Measurements from ENCODE around the gene HK3.

HK3 gene

GRCh38 chr5:176915906-176916305 is 16.8 kb upstream of the HK3 start:
- no peak overlapping the region for H3K4me3 ChIP-seq (ENCODE audit: low read length)
- H3K4me1 ChIP-seq (ENCODE audit: low read length), result no peaks in the 10 kb centered on the region
- H3K27ac ChIP-seq (ENCODE audit: low read length), result no peak overlapping the region
- H4K20me1 ChIP-seq (ENCODE audit: insufficient read depth, low read length), result peaks cover 11% of the 10 kb centered on the region; the same call in 1 of the 2 replicates
- no peak overlapping the region for H2AFZ ChIP-seq (ENCODE audit: low read depth, low read length)
- no peak overlapping the region for H3K9ac ChIP-seq (ENCODE audit: low read length)
- no peak overlapping the region for H3K4me2 ChIP-seq (ENCODE audit: low read length)
- TF ChIP-seq EZH2phosphoT487 (IDR thresholded peaks at IDR 0.05; ENCODE audit: low read depth), result no peak
- TF ChIP-seq CTCF (IDR thresholded peaks at IDR 0.05; ENCODE audit: low read depth, low read length), result no peak
- no peaks in the 10 kb centered on the region for H3K27me3 ChIP-seq (ENCODE audit: low read depth, low read length)
- no peaks in the 10 kb centered on the region for H3K9me3 ChIP-seq (ENCODE audit: insufficient read depth, low read length)
- peaks cover 13% of the 10 kb centered on the region for H3K36me3 ChIP-seq (replicated peaks; ENCODE audit: low read depth, low read length)
- peaks cover 9% of the 10 kb centered on the region; the same call in 1 of the 2 replicates for H3K79me2 ChIP-seq (ENCODE audit: low read length)

DNA sequence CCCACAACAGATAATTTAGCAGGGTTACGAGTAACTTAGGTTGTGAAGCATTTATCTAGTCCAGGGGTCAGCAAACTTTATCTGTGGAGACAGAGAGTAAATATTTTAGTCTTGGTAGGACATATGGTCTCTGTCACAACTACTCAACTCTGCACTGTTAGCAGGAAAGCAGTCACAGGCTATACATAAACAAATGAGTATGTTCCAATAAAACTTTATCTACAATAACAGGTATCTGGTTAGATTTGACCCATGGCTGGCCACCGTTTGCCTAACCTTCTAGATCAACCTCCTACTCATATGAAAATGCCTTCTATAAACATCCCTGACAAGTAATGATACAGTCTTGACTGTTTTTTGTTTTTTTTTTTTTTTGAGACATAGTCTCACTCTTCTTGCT is 13.0 kb upstream of the HK3 start:
- no peak overlapping the region for H2AFZ ChIP-seq (ENCODE audit: low read depth, low read length)
- H3K4me1 ChIP-seq (ENCODE audit: low read length), result peaks cover 11% of the 10 kb centered on the region
- H3K36me3 ChIP-seq (replicated peaks; ENCODE audit: low read depth, low read length), result peaks cover 31% of the 10 kb centered on the region
- H3K4me3 ChIP-seq (ENCODE audit: low read length), result no peak overlapping the region
- TF ChIP-seq EZH2phosphoT487 (IDR thresholded peaks at IDR 0.05; ENCODE audit: low read depth), result no peak
- TF ChIP-seq CTCF (IDR thresholded peaks at IDR 0.05; ENCODE audit: low read depth, low read length), result no peak
- no peak overlapping the region for H3K27ac ChIP-seq (ENCODE audit: low read length)
- H3K27me3 ChIP-seq (ENCODE audit: low read depth, low read length), result no peaks in the 10 kb centered on the region
- no peak overlapping the region for H3K9ac ChIP-seq (ENCODE audit: low read length)
- H3K4me2 ChIP-seq (ENCODE audit: low read length), result no peak overlapping the region
- 0 out of 2 replicates have a peak, but pooled peaks cover 6% of the 10 kb centered on the region for H3K79me2 ChIP-seq (ENCODE audit: low read length)
- peaks cover 19% of the 10 kb centered on the region; the same call in 1 of the 2 replicates for H4K20me1 ChIP-seq (ENCODE audit: insufficient read depth, low read length)
- no peaks in the 10 kb centered on the region for H3K9me3 ChIP-seq (ENCODE audit: insufficient read depth, low read length)

GRCh38 chr5:176908675-176909368 is 9.7 kb upstream of the HK3 start:
- H3K27ac ChIP-seq (ENCODE audit: low read length), result no peak overlapping the region
- H4K20me1 ChIP-seq (ENCODE audit: insufficient read depth, low read length), result peaks cover 14% of the 10 kb centered on the region; the same call in 1 of the 2 replicates
- H3K79me2 ChIP-seq (ENCODE audit: low read length), result 0 out of 2 replicates have a peak, but pooled peaks cover 6% of the 10 kb centered on the region
- peaks cover 58% of the 10 kb centered on the region for H3K36me3 ChIP-seq (replicated peaks; ENCODE audit: low read depth, low read length)
- H3K4me1 ChIP-seq (ENCODE audit: low read length), result peaks cover 11% of the 10 kb centered on the region
- no peaks in the 10 kb centered on the region for H3K27me3 ChIP-seq (ENCODE audit: low read depth, low read length)
- H3K9ac ChIP-seq (ENCODE audit: low read length), result no peak overlapping the region
- TF ChIP-seq EZH2phosphoT487 (IDR thresholded peaks at IDR 0.05; ENCODE audit: low read depth), result no peak
- TF ChIP-seq CTCF (IDR thresholded peaks at IDR 0.05; ENCODE audit: low read depth, low read length), result no peak
- no peak overlapping the region for H2AFZ ChIP-seq (ENCODE audit: low read depth, low read length)
- H3K4me3 ChIP-seq (ENCODE audit: low read length), result no peak overlapping the region
- H3K4me2 ChIP-seq (ENCODE audit: low read length), result no peak overlapping the region
- no peaks in the 10 kb centered on the region for H3K9me3 ChIP-seq (ENCODE audit: insufficient read depth, low read length)

DNA sequence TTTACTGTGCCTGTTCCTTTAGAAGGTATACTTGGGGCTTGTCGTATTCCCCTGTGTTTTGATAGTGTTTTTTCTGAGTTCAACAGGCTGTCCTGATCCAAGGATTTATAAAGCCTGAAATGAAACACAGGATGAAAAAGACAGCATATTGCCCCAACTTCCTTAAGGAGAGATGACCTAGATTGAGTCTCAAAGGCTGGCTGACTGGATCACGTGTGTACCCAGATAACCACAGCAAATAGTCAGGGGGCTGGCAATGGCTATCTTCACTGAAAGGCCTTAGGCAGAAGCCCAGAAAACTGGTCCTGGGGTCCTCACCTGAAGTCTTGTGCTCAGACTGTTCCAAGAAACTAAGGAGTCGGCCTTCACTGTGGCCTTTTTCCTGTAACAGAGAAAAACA is 7.7 kb upstream of the HK3 start:
- Histone ChIP-seq H2AFZ (ENCODE audit: low read depth, low read length) (no peak overlapping the region), H3K27ac (ENCODE audit: low read length) (no peak overlapping the region), H3K36me3 (replicated peaks; ENCODE audit: low read depth, low read length) (peaks cover 66% of the 10 kb centered on the region)

More for the DNA sequence above, 7.7 kb upstream of the HK3 start:
- Histone ChIP-seq H3K4me1 (ENCODE audit: low read length) (peaks cover 30% of the 10 kb centered on the region), H3K9me3 (ENCODE audit: insufficient read depth, low read length) (no peaks in the 10 kb centered on the region), H3K27me3 (ENCODE audit: low read depth, low read length) (no peaks in the 10 kb centered on the region), H3K4me3 (ENCODE audit: low read length) (no peak overlapping the region), H3K79me2 (ENCODE audit: low read length) (no peaks in the 10 kb centered on the region), H3K4me2 (ENCODE audit: low read length) (no peak overlapping the region), H4K20me1 (ENCODE audit: insufficient read depth, low read length) (0 out of 2 replicates have a peak, but pooled peaks cover 8% of the 10 kb centered on the region), H3K9ac (ENCODE audit: low read length) (no peak overlapping the region)
- no peak for TF ChIP-seq CTCF (IDR thresholded peaks at IDR 0.05; ENCODE audit: low read depth, low read length)
- no peak for TF ChIP-seq EZH2phosphoT487 (IDR thresholded peaks at IDR 0.05; ENCODE audit: low read depth)

All from OCI-LY3 (cell line).